Measurements from ENCODE around the gene CCDC80.

GRCh38 chr3:112623213-112623612, 17.7 kb downstream of the CCDC80 start:
- no peak for TF ChIP-seq POLR2A (IDR thresholded peaks at IDR 0.05)
- no peak for TF ChIP-seq CTCF (IDR thresholded peaks at IDR 0.05)
